Mesendoderm (in vitro differentiated cells): Measurements from ENCODE around the gene CCDC47.
A peak's percentile ranks its signal among the peaks of the same experiment; 100 is the strongest.

ENCODE experiments used
- DNase-seq: peaks from one replicate; pipeline ENCODE4 v3.0.0; 2013
- H2AK5ac ChIP-seq: 2 replicates; pipeline ENCODE4 v1.6.1; 2013; ENCODE audit warnings: low read length, inconsistent platforms
- H2BK120ac ChIP-seq: 2 replicates; pipeline ENCODE4 v1.6.1; 2013; ENCODE audit warnings: low read depth, mild to moderate bottlenecking, low read length, moderate library complexity, mixed read lengths
- H2BK15ac ChIP-seq: replicated peaks from 2 replicates; pipeline ENCODE4 v1.6.1; 2013; ENCODE audit warnings: low read depth, mild to moderate bottlenecking, moderate library complexity
- H2BK5ac ChIP-seq: 2 replicates; pipeline ENCODE4 v1.6.1; 2013; ENCODE audit warnings: low read length, inconsistent platforms
- H3K18ac ChIP-seq: 2 replicates; pipeline ENCODE4 v1.6.1; 2013; ENCODE audit warnings: mild to moderate bottlenecking, low read length, mixed read lengths
- H3K23ac ChIP-seq: one replicate; pipeline ENCODE4 v1.6.1; 2013; ENCODE audit warnings: low read length
- H3K27ac ChIP-seq: 2 replicates; pipeline ENCODE4 v1.5.1; 2013; ENCODE audit warnings: low read depth, mild to moderate bottlenecking, inconsistent platforms, low read length, moderate library complexity
- H3K27me3 ChIP-seq: 2 replicates; pipeline ENCODE4 v1.6.1; 2013; ENCODE audit warnings: low read length, control low read depth, mild to moderate bottlenecking, inconsistent platforms; ENCODE audit not compliant: insufficient read depth, poor library complexity
- H3K36me3 ChIP-seq: 2 replicates; pipeline ENCODE4 v1.6.1; 2013; ENCODE audit warnings: low read length, inconsistent platforms; ENCODE audit not compliant: control insufficient read depth, insufficient read depth
- H3K4ac ChIP-seq: one replicate; pipeline ENCODE4 v1.6.1; 2013; ENCODE audit warnings: low read depth, mild to moderate bottlenecking, low read length, moderate library complexity
- H3K4me1 ChIP-seq: 2 replicates; pipeline ENCODE4 v1.6.1; 2013; ENCODE audit warnings: low read depth, low read length, inconsistent platforms; ENCODE audit not compliant: control insufficient read depth
- H3K4me2 ChIP-seq: 2 replicates; pipeline ENCODE4 v1.6.1; 2013; ENCODE audit warnings: low read length
- H3K4me3 ChIP-seq: 2 replicates; pipeline ENCODE4 v1.5.1; 2013; ENCODE audit warnings: mild to moderate bottlenecking, low read length
- H3K56ac ChIP-seq: one replicate; pipeline ENCODE4 v1.6.1; 2013; ENCODE audit warnings: low read length
- H3K79me1 ChIP-seq: 2 replicates; pipeline ENCODE4 v1.6.1; 2013; ENCODE audit warnings: low read length, inconsistent platforms
- H3K79me2 ChIP-seq: 2 replicates; pipeline ENCODE4 v1.6.1; 2013; ENCODE audit warnings: mild to moderate bottlenecking, low read length; ENCODE audit not compliant: control insufficient read depth, insufficient read depth
- H3K9ac ChIP-seq: 2 replicates; pipeline ENCODE4 v1.6.1; 2013; ENCODE audit warnings: low read length, inconsistent platforms
- H4K5ac ChIP-seq: one replicate; pipeline ENCODE4 v1.6.1; 2013; ENCODE audit warnings: low read length
- H4K8ac ChIP-seq: one replicate; pipeline ENCODE4 v1.6.1; 2013; ENCODE audit warnings: low read depth, mild to moderate bottlenecking, control low read depth, low read length, moderate library complexity
- WGBS: extraction: QIAGEN DNeasy Blood & Tissue Kit; methylation state at CpG from one replicate; pipeline ENCODE4 v1.1.7; 2013; ENCODE audit warnings: low lambda C conversion rate, missing lambda C conversion rate; ENCODE audit not compliant: insufficient coverage; ENCODE audit errors: extremely low coverage; 5-methylcytosine and 5-hydroxymethylcytosine counted together

The CCDC47 gene

GRCh38 chr17:63701868-63702720, 71.3 kb downstream of the CCDC47 start:
- H3K9ac ChIP-seq, result peak overlapping the region; percentile 41
- H3K56ac ChIP-seq, result peak overlapping the region; percentile 59
- peaks cover 15% of the 10 kb centered on the region for H3K4me1 ChIP-seq
- no peak overlapping the region for H2BK120ac ChIP-seq
- no peak overlapping the region for H2BK15ac ChIP-seq
- no peak overlapping the region for H3K4ac ChIP-seq
- no peak for DNase-seq
- H3K79me1 ChIP-seq, result peaks cover 22% of the 10 kb centered on the region
- peaks cover 3% of the 10 kb centered on the region for H3K36me3 ChIP-seq
- no peak overlapping the region for H3K4me3 ChIP-seq
- H2AK5ac ChIP-seq, result no peak overlapping the region
- H3K4me2 ChIP-seq, result peak overlapping the region; percentile 3
- H2BK5ac ChIP-seq, result no peak overlapping the region
- no peak overlapping the region for H4K8ac ChIP-seq
- no CpG with 5 or more reads among the region's 19 CpGs for WGBS
- H3K27ac ChIP-seq, result no peak overlapping the region
- H3K27me3 ChIP-seq, result no peaks in the 10 kb centered on the region
- no peak overlapping the region for H3K18ac ChIP-seq
- no peak overlapping the region for H3K23ac ChIP-seq
- no peak overlapping the region for H4K5ac ChIP-seq
- H3K79me2 ChIP-seq, result peaks cover 22% of the 10 kb centered on the region

DNA sequence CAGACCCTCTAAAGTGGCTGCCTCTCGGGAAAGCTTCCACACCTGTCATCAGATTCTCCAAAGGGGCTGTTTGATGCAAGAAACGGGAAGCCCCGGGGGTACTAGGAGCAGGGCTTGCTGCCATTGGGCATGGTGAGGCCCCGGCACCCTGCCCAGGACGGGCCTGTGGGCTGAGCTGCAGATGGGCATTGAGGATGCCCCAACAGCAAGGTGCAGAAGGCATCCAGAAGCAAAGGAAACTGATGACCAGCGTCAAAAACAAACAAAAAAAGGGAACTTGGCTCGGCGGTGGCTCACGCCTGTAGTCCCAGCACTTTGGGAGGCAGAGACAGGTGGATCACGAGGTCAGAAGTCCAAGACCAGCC, 72.0 kb downstream of the CCDC47 start:
- no peak for DNase-seq
- Histone ChIP-seq H3K4me2 (peak overlapping the region; percentile 77), H2AK5ac (peak overlapping the region; percentile 65), H3K4me3 (peak overlapping the region; percentile 33), H3K27ac (no peak overlapping the region), H3K4ac (no peak overlapping the region), H4K8ac (no peak overlapping the region), H3K4me1 (peaks cover 17% of the 10 kb centered on the region), H3K56ac (peak overlapping the region; percentile 98), H2BK5ac (no peak overlapping the region), H2BK120ac (no peak overlapping the region), H3K79me1 (peaks cover 24% of the 10 kb centered on the region), H3K23ac (peak overlapping the region; percentile 94), H3K9ac (peak overlapping the region; percentile 96), H2BK15ac (no peak overlapping the region), H3K18ac (peak overlapping the region; percentile 24), H3K36me3 (peaks cover 4% of the 10 kb centered on the region), H4K5ac (no peak overlapping the region), H3K27me3 (no peaks in the 10 kb centered on the region), H3K79me2 (peaks cover 22% of the 10 kb centered on the region)
- no CpG with 5 or more reads among the region's 10 CpGs for WGBS

DNA sequence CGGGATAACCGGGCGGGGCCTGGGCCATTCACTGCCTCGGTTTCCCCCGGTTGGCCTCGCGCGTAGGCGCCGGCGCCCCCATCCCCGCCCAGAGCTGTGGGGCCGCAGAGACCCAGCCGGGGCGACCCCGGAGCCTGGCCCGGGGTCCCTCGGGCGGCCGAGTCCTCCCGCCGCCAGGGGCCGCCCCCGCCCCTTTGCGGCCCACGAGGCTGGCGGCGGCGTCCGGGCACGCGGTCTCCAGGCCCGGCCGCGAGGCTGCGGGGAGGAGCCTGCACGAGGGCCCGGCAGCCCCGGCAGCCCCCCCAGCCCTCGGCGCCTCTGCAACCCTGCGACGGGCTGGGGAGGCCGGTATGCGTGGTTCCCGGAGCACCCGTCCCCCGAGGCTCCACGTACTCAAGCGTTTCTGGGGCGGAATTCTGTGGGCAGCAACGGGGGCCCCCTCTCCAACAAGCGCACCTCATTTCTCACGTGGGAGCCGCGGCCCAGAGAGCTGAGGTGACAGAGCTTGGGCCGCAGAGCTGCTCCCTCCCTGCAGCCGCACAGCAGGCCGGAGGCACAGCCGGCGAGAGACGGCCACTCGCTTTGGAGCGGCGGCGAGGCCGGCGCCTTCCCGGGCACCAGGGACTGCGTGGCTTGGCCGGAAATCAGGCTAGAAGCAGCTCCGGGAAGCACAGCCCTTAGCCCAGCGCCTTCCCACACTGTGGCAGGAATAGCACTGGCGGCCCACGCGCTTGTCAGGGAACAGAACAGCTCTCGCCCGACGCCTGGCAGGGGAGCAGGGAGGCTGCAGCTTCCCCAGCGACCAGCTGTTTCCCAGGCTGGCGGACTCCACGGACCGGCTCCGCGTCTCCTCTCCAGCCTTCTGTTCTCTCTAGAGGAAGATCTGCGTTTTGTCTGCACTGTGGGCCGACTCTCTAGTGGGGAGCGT, 72.6 kb downstream of the CCDC47 start:
- H3K4ac ChIP-seq, result peak overlapping the region; percentile 98
- H3K4me1 ChIP-seq, result peaks cover 17% of the 10 kb centered on the region
- H3K27ac ChIP-seq, result peak overlapping the region; percentile 84
- H2BK5ac ChIP-seq, result peak overlapping the region; percentile 93
- H3K4me2 ChIP-seq, result peak overlapping the region; percentile 77
- peak overlapping the region; percentile 98 for H3K56ac ChIP-seq
- H3K9ac ChIP-seq, result peak overlapping the region; percentile 96
- H3K18ac ChIP-seq, result peak overlapping the region; percentile 83
- H2BK120ac ChIP-seq, result peak overlapping the region; percentile 16
- H3K23ac ChIP-seq, result peak overlapping the region; percentile 94
- peaks cover 4% of the 10 kb centered on the region for H3K36me3 ChIP-seq
- peak overlapping the region; percentile 81 for H4K5ac ChIP-seq
- H3K4me3 ChIP-seq, result peak overlapping the region; percentile 42
- H4K8ac ChIP-seq, result no peak overlapping the region
- DNase-seq, result peak; percentile 78
- H3K79me1 ChIP-seq, result peaks cover 24% of the 10 kb centered on the region
- no peaks in the 10 kb centered on the region for H3K27me3 ChIP-seq
- peak overlapping the region; percentile 65 for H2AK5ac ChIP-seq
- peaks cover 22% of the 10 kb centered on the region for H3K79me2 ChIP-seq
- H2BK15ac ChIP-seq, result no peak overlapping the region
- no CpG with 5 or more reads among the region's 88 CpGs for WGBS

GRCh38 chr17:63699638-63700527, 73.5 kb downstream of the CCDC47 start, which contains the start of gene LIMD2:
LIMD2 (minus strand) TSS chr17:63700125; CDS start chr17:63699298, 827 bp downstream.
- Histone ChIP-seq H3K27ac (peak within 1 kb of the TSS; percentile 98), H3K9ac (peak within 1 kb of the TSS; percentile 96), H3K4me3 (peak within 1 kb of the TSS; percentile 74), H3K56ac (peak within 1 kb of the TSS; percentile 98), H2BK5ac (peak within 1 kb of the TSS; percentile 93), H3K4me2 (peak within 1 kb of the TSS; percentile 77), H3K4me1 (peaks cover 17% of the 10 kb centered on the region), H3K18ac (peak within 1 kb of the TSS; percentile 83), H3K23ac (peak within 1 kb of the TSS; percentile 94), H3K36me3 (peaks cover 7% of the 10 kb centered on the region), H2BK15ac (no peak within 1 kb of the TSS), H2BK120ac (peak within 1 kb of the TSS; percentile 51), H3K4ac (peak within 1 kb of the TSS; percentile 98), H3K79me1 (peaks cover 24% of the 10 kb centered on the region), H4K8ac (peak within 1 kb of the TSS; percentile 59), H3K27me3 (no peaks in the 10 kb centered on the region), H4K5ac (peak within 1 kb of the TSS; percentile 81), H2AK5ac (no peak within 1 kb of the TSS), H3K79me2 (peaks cover 22% of the 10 kb centered on the region)
- WGBS, result no CpG with 5 or more reads among the region's 133 CpGs
- DNase-seq, result peak; percentile 74
